Activated CD8-positive, alpha-beta T cell treated with anti-CD3 and anti-CD28 coated beads for 36 hours (primary cell): ENCODE measurements around the gene PRKCB. TPM values are rescaled to one million over a fixed set of nuclear protein-coding genes. Genes with fewer than 3 reads are reported as not detected.

ENCODE experiments used
- ATAC-seq: fragments of 200-7000 bp; cut with Tn5 transposase; one replicate; pipeline ENCODE4 v1.10.0; 2021; ENCODE audit warnings: mild to moderate bottlenecking, moderate library complexity
- CTCF ChIA-PET: fragments of 350-600 bp; sonication (Branson Sonifier 250); formaldehyde crosslinking; loops from one replicate; lab custom pipeline; 2021; ENCODE audit warnings: antibody characterized with exemption; lab: Charles Lee
- POLR2A ChIA-PET: fragments of 350-600 bp; sonication (Branson Sonifier 250); formaldehyde crosslinking; loops from one replicate; lab custom pipeline; 2021; ENCODE audit warnings: antibody characterized with exemption; lab: Charles Lee
- DNase-seq: peaks from one replicate; pipeline ENCODE4 v3.0.0-alpha.2; 2020
- H3K27ac Mint-ChIP-seq: one replicate; pipeline ENCODE4 v1.8.0; 2021; ENCODE audit warnings: mild to moderate bottlenecking, mixed read lengths
- H3K27me3 Mint-ChIP-seq: one replicate; pipeline ENCODE4 v1.8.0; 2021; ENCODE audit warnings: mixed read lengths
- H3K36me3 Mint-ChIP-seq: one replicate; pipeline ENCODE4 v1.8.0; 2021; ENCODE audit warnings: low read depth, mixed read lengths
- H3K4me1 Mint-ChIP-seq: one replicate; pipeline ENCODE4 v1.8.0; 2021; ENCODE audit warnings: low read depth, mixed read lengths
- H3K4me3 Mint-ChIP-seq: one replicate; pipeline ENCODE4 v1.8.0; 2021; ENCODE audit warnings: mild to moderate bottlenecking, moderate library complexity, mixed read lengths
- H3K9me3 Mint-ChIP-seq: one replicate; pipeline ENCODE4 v1.8.0; 2021; ENCODE audit warnings: mixed read lengths
- intact Hi-C: fragments of 100-400 bp; cut with micrococcal nuclease; formaldehyde crosslinking; loops from one replicate; pipeline ENCODE4 v1.10.0; 2022
- total RNA-seq, 2 experiments: library from RNA; stranded (reverse); gene quantifications; one replicate each; pipeline ENCODE4 v1.2.3, GENCODE V29; 2021
- TF ChIP-seq, protein P1 (sequence below): fragments of 200-600 bp; IDR thresholded peaks from one replicate; pipeline ENCODE4 v1.8.0; 2022; ENCODE audit warnings: antibody characterized with exemption, mild to moderate bottlenecking

The PRKCB gene
- total RNA-seq, 2 experiments from 2014 or later: 101 to 105 TPM

DNA sequence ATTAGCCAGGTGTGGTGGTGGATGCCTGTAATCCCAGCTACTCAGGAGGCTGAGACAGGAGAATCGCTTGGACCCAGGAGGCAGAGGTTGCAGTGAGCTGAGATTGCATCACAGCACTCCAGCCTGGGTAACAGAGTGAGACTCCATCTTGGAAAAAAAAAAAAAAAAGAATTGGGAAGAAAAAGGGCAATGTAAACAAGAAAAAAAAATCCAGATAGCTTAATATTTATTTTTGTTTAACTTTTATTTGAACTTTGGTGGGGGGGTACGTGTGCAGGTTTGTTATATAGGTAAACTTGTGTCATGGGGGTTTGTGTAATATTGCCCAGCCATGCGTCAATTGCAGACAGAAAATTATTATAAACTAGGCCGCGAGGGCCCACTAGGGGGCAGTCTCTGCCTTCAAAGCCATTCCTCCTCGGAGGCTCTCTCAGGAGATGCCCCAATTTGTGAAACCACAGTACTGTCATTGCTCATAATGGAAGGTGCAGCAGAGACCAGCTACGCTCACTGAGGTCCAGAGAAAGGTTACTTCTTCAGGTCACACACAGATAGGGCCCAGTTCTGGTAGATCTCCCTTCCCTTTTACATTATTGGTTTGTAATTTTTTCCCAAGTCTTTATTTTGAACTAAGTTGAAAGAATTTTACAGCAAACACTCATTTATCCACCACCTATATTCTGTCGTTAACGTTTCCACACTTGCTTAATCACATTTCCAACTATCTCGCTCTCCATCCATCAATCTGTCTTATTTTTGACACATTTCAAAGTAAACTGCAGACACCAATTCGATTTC lies 206.2 kb downstream of the PRKCB start:
- intact Hi-C loops: loop anchor here (2.0 to 10.0 kb wide), 2 partner anchors 211 to 463 kb away; no protein-coding TSS in a partner anchor
- CTCF ChIA-PET: interaction anchor here (0.7 to 6.6 kb wide), 31 partner anchors 11 to 465 kb away, joined by 3 to 58 read pairs (median 5); partner anchors contain the start of gene CACNG3
- Mint-ChIP-seq H3K9me3 (no peaks in the 10 kb centered on the region), H3K4me3 (no peak overlapping the region), H3K36me3 (peaks cover 11% of the 10 kb centered on the region), H3K27me3 (no peaks in the 10 kb centered on the region), H3K27ac (no peak overlapping the region), H3K4me1 (peaks cover 4% of the 10 kb centered on the region)
- POLR2A ChIA-PET: no interaction called here
- ATAC-seq (peak; percentile 97), DNase-seq (peak; percentile 92)
- TF ChIP-seq, protein P1, sequence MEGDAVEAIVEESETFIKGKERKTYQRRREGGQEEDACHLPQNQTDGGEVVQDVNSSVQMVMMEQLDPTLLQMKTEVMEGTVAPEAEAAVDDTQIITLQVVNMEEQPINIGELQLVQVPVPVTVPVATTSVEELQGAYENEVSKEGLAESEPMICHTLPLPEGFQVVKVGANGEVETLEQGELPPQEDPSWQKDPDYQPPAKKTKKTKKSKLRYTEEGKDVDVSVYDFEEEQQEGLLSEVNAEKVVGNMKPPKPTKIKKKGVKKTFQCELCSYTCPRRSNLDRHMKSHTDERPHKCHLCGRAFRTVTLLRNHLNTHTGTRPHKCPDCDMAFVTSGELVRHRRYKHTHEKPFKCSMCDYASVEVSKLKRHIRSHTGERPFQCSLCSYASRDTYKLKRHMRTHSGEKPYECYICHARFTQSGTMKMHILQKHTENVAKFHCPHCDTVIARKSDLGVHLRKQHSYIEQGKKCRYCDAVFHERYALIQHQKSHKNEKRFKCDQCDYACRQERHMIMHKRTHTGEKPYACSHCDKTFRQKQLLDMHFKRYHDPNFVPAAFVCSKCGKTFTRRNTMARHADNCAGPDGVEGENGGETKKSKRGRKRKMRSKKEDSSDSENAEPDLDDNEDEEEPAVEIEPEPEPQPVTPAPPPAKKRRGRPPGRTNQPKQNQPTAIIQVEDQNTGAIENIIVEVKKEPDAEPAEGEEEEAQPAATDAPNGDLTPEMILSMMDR: peak; percentile 86

DNA sequence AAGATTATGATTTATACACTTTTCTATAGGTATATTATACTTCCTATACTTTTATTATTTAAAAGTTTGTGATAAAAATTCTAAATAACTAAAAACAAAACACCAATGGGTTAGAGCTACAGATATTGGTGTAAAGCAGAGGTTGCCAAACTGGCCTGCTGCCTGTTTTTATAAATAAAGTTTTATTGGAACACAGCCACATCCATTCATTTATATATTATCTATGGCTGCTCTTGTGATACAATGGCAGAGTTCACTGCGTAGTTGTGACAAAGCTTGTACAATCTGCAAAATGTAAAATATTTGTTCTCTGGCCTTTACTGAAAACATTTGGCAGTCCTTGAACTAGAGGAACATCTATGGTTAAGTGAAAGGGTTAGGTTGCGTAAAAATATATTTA lies 208.7 kb downstream of the PRKCB start:
- Mint-ChIP-seq H3K27ac (no peak overlapping the region), H3K4me3 (no peak overlapping the region), H3K36me3 (peaks cover 7% of the 10 kb centered on the region), H3K4me1 (peaks cover 8% of the 10 kb centered on the region), H3K9me3 (no peaks in the 10 kb centered on the region), H3K27me3 (no peaks in the 10 kb centered on the region)
- ChIA-PET CTCF (interaction anchor here (1.9 to 6.6 kb wide), 2 partner anchors 210 to 244 kb away, joined by 6 to 58 read pairs; partner anchors contain the start of gene CACNG3), POLR2A (interaction anchor here (0.6 to 1.1 kb wide), 2 partner anchors 146 to 270 kb away, joined by 3 read pairs; no protein-coding TSS in a partner anchor)
- intact Hi-C loops: loop anchor here (10.0 kb wide), 1 partner anchor 460 kb away; no protein-coding TSS in a partner anchor
- DNase-seq (no peak), ATAC-seq (no peak)
- TF ChIP-seq, protein P1: no peak

DNA sequence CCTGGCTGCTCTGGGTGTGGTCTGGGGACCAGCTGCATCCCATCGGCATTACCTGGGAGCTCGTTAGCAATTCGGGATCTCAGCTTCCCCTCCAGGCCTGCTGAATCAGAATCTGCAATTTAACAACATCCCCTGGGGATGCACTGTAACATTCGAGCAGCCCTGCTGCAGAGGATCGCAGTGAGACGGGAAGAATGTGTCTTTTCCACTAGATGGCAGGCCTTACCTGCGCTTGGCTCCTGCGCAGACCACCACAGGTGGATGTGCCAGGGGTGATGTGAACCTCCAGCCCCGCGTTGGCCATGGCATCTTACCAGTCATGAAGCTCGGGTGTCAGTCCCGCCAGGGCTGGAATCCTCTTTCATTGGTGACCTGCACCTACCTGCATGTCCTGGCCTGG lies 209.9 kb downstream of the PRKCB start:
- intact Hi-C loops: loop anchor here (10.0 kb wide), 1 partner anchor 459 kb away; no protein-coding TSS in a partner anchor
- H3K4me3 Mint-ChIP-seq: no peak overlapping the region
- peaks cover 9% of the 10 kb centered on the region for H3K36me3 Mint-ChIP-seq
- H3K9me3 Mint-ChIP-seq: no peaks in the 10 kb centered on the region
- ChIA-PET POLR2A (no interaction called here), CTCF (interaction anchor here (0.9 to 6.6 kb wide), 4 partner anchors 9 to 245 kb away, joined by 3 to 58 read pairs (median 5); partner anchors contain the start of gene CACNG3)
- ATAC-seq (no peak), DNase-seq (no peak)
- peaks cover 8% of the 10 kb centered on the region for H3K4me1 Mint-ChIP-seq
- H3K27me3 Mint-ChIP-seq: no peaks in the 10 kb centered on the region
- TF ChIP-seq, protein P1: no peak
- H3K27ac Mint-ChIP-seq: no peak overlapping the region

DNA sequence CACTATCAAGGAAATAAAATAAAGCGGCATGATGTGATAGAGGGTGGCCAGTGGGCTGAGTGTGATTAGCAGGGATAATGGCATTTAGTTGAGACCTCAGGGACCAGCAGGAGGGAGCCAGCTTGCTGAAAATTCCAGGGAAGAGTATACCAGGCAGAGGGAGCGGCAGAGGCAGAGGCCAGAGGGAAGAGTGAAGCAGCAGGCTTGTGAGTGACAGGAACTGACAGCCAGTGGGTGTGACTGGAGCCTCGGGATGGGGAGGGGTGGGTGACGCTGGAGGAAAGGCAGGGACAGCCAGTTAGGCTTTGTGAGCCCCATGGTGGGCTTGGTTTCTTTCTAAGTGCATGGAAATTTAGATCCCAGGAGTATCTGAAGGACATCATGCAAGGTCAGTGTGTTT lies 210.7 kb downstream of the PRKCB start:
- CTCF ChIA-PET: interaction anchor here (1.0 to 6.6 kb wide), 3 partner anchors 208 to 458 kb away, joined by 3 to 58 read pairs (median 5); partner anchors contain the start of gene CACNG3
- DNase-seq: no peak
- no peaks in the 10 kb centered on the region for H3K9me3 Mint-ChIP-seq
- ATAC-seq: no peak
- H3K4me1 Mint-ChIP-seq: peaks cover 8% of the 10 kb centered on the region
- H3K4me3 Mint-ChIP-seq: no peak overlapping the region
- no peak overlapping the region for H3K27ac Mint-ChIP-seq
- POLR2A ChIA-PET: interaction anchor here (0.8 kb wide), 1 partner anchor 217 kb away, joined by 3 read pairs; no protein-coding TSS in a partner anchor
- TF ChIP-seq, protein P1: no peak
- peaks cover 12% of the 10 kb centered on the region for H3K36me3 Mint-ChIP-seq
- intact Hi-C loops: loop anchor here (10.0 kb wide), 1 partner anchor 458 kb away; no protein-coding TSS in a partner anchor
- H3K27me3 Mint-ChIP-seq: no peaks in the 10 kb centered on the region
